Posterior cingulate gyrus (tissue), 11 donors: ENCODE measurements around the gene SNX30.
A peak's percentile ranks its signal among the peaks of the same experiment; 100 is the strongest.
"Not testable (repeated sequence)": the region's sequence is repeated elsewhere in the genome, so short reads cannot be mapped to it uniquely, and the experiment has no call there.

Experiments
- DNase-seq, 10 donors: peaks; one replicate each; pipeline versions ENCODE4 v3.0.0 to v3.0.0-alpha.2; 2020 to 2021; ENCODE audit warnings: mixed read lengths in 3 of 10
- intact Hi-C: fragments of 100-400 bp; cut with DNase I; formaldehyde crosslinking; loops from one replicate; pipeline ENCODE4 v1.15.1; 2023

Gene SNX30, protein sequence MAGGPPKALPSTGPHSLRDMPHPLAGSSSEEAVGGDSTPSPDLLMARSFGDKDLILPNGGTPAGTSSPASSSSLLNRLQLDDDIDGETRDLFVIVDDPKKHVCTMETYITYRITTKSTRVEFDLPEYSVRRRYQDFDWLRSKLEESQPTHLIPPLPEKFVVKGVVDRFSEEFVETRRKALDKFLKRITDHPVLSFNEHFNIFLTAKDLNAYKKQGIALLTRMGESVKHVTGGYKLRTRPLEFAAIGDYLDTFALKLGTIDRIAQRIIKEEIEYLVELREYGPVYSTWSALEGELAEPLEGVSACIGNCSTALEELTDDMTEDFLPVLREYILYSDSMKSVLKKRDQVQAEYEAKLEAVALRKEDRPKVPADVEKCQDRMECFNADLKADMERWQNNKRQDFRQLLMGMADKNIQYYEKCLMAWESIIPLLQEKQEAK

GRCh38 chr9:112750016-112750763 lies at the start of gene SNX30:
SNX30 (plus strand) TSS chr9:112750760; CDS start chr9:112751002, 242 bp downstream.
- peak; percentile 83 to 98 (median 88) for DNase-seq
- intact Hi-C loops, result loop anchor here (1.0 to 2.0 kb wide), 3 partner anchors 32 to 95 kb away; partner anchors contain the start of gene INIP

- intact Hi-C loops, result no loop called here
- DNase-seq, result no peak
These were observed 47.3 kb upstream of the SNX30 start for GRCh38 chr9:112703304-112703703.

DNA sequence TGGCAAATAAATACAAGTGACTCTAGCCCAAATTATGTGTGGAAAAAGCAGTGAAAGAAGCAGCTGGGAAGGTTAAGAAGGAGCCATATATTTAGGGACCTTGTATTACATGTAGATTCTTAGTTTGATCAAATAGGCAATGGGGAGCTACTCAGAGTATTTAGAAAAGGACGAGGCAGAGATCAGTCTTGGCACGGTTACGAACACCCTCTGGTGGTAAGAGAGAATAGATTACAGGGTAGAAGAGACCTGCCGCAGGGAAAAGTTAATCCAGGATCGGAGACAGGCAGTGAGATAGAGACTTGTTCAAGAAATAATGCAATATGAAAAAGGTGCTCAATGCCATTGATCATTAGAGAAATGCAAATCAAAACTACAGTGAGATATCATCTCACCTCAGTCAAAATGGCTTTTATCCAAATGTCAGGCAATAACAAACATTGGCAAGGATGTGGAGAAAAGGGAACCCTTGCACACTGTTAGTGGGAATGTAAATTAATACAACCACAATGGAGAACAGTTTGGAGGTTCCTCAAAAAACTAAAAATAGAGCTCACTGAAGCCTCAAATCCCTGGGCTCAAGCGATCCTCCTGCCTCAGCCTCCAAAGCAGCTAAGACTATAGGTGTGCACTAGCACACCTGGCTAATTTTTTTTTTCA lies 44.7 kb upstream of the SNX30 start:
- peak in 3 of 10 donors; percentile 13 to 52 (median 37) for DNase-seq
- intact Hi-C loops, result loop anchor here (2.0 to 5.0 kb wide), 3 partner anchors 219 to 609 kb away; partner anchors contain the start of gene KIAA1958

GRCh38 chr9:112711050-112711689 lies 39.4 kb upstream of the SNX30 start:
- intact Hi-C loops, result no loop called here
- no peak for DNase-seq

- no peak for DNase-seq
- intact Hi-C loops, result no loop called here
These were observed 37.9 kb upstream of the SNX30 start for GRCh38 chr9:112712678-112713077.

- DNase-seq, result peak; percentile 96 to 100 (median 96)
- intact Hi-C loops, result loop anchor here (1.0 to 5.0 kb wide), 2 partner anchors 33 to 340 kb away; partner anchors contain the start of gene SNX30
These were observed 32.8 kb upstream of the SNX30 start, which contains the start of gene INIP for GRCh38 chr9:112717661-112718331. INIP (minus strand) TSS chr9:112718117; CDS start chr9:112716485, 1,632 bp downstream.

DNA sequence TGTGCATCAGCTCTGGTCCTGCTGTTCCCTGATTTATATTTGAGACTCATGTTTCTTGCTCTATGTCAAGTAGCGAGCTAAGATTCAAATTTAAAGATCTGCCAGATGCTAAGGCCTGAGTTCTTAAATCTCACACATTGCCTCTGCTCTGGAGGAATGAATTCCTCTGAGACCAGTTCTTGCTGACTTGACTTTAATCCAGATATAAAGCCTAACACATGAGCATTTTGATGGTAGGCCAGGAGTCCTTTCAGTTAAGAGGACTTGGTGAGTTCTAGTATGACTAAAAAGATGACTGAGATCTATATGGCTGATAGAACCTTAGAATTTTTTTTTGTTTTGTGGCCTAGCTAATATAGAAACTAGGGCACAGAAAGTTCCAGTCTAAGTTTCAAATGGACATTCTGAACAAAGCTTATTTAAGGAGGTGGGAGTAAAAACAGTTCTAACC lies 31.3 kb upstream of the SNX30 start:
- intact Hi-C loops, result loop anchor here (5.0 kb wide), 1 partner anchor 342 kb away; no protein-coding TSS in a partner anchor
- no peak for DNase-seq

DNA sequence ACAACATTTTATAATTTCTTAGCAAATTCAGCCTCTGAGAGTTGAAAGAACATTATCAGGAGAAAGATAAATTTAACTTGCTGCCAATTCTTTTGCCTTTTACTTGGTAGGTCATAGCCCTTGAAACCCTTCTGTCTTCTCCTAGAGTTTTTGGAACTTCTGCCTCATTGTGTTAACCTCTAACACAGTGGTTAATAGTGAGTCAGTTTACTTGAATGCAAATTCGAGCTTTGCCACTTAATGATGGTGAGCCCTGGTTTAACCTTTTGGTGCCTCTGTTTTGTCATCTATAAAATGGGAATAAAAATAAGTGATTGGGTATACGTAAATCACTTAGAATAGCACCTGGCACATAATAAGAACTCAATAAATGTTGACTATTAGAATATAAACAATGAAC lies 30.9 kb upstream of the SNX30 start:
- DNase-seq, result no peak
- intact Hi-C loops, result loop anchor here (5.0 kb wide), 1 partner anchor 342 kb away; no protein-coding TSS in a partner anchor

GRCh38 chr9:112720113-112720780 lies 30.3 kb upstream of the SNX30 start:
- DNase-seq, result no peak
- intact Hi-C loops, result no loop called here

- intact Hi-C loops, DNase-seq: not testable (repeated sequence)
These were observed 27.8 kb upstream of the SNX30 start for GRCh38 chr9:112722749-112723148.

- intact Hi-C loops, result no loop called here
- no peak for DNase-seq
These were observed 24.6 kb upstream of the SNX30 start for GRCh38 chr9:112725961-112726360.

DNA sequence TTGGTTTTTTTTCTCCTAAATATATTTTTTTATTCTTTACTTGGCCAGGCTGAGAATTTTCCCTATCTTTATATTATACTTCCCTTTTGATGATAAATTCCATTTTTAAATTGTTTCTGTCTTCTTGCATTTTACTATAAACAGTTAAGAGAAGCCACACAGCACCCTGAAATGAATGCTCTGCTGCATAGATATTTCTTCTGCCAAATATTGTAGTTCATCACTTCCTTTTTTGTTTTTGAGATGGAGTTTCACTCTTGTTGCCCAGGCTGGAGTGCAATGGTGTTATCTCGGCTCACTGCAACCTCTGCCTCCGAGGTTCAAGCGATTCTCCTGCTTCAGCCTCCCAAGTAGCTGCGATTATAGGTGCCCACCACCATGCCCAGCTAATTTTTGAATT lies 24.1 kb upstream of the SNX30 start:
- intact Hi-C loops, result no loop called here
- no peak for DNase-seq

GRCh38 chr9:112728401-112728800 lies 22.2 kb upstream of the SNX30 start:
- intact Hi-C loops, result no loop called here
- DNase-seq, result no peak

GRCh38 chr9:112731971-112732370 lies 18.6 kb upstream of the SNX30 start:
- no peak for DNase-seq
- intact Hi-C loops, result no loop called here

GRCh38 chr9:112734892-112735291 lies 15.7 kb upstream of the SNX30 start:
- DNase-seq, result no peak
- intact Hi-C loops, result no loop called here

GRCh38 chr9:112743216-112743836 lies 7.2 kb upstream of the SNX30 start:
- no peak for DNase-seq
- intact Hi-C loops, result no loop called here

GRCh38 chr9:112744177-112744576 lies 6.4 kb upstream of the SNX30 start:
- no peak for DNase-seq
- intact Hi-C loops, result no loop called here

- intact Hi-C loops, result no loop called here
- peak in 9 of 10 donors; percentile 34 to 96 (median 73) for DNase-seq
These were observed 3.5 kb upstream of the SNX30 start for GRCh38 chr9:112747094-112747493.

GRCh38 chr9:112750764-112751055 lies 150 bp downstream of the SNX30 start:
- intact Hi-C loops, result loop anchor here (1.0 to 2.0 kb wide), 3 partner anchors 32 to 94 kb away; partner anchors contain the start of gene INIP
- DNase-seq, result no peak
